Medulla oblongata (tissue), 1 donor: ENCODE data around the gene FSTL4.
"Not testable (repeated sequence)": the region's sequence is repeated elsewhere in the genome, so short reads cannot be mapped to it uniquely, and the experiment has no call there.

Experiments
- DNase-seq: peaks from one replicate; pipeline ENCODE4 v3.0.0-alpha.2; 2015; ENCODE audit errors: extremely low spot score

Gene FSTL4

DNA sequence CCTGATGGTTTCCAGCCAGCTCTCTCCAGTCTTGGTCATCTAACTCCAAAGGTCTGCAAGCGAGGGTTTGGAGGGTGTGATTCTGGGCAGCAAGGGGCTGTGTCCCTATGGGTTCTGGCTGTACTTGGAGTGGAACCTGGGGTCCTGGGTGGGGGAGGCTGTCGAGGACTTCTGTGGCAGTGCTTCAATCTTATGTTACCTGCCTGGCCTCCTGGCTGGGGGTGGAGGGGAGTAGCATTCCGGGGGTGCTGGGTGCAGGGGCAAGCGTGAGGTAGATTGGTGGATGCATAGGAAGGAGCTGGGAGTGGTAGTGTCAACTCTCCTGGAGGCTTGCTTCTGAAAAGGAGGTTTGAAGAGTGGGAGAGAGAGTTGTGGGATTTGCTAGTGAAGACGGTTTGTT, 417.1 kb downstream of the FSTL4 start:
- no peak for DNase-seq

- no peak for DNase-seq
Measured at GRCh38 chr5:133193794-133194193, 418.5 kb downstream of the FSTL4 start.

- DNase-seq, result no peak
Measured at GRCh38 chr5:133192716-133193115, 419.6 kb downstream of the FSTL4 start.

DNA sequence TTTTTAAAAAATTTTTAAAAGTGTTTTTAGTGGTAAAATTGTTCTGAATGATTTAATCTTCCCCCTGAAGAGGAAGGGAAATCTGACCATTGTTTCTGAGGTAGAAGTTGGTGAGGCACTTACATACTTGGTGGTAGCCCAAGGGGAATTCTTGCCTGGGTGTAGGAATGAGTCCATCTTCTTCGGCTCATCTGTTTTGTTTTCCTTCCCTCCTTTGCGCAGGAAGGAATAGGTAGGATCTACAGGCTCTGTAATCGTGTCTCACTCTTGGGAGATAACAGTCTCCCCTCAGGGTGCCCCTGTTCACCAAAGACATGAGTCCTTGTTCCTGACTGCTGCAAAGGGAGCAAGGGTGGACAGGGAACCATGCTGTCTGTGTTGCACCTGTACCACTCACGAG, 422.5 kb downstream of the FSTL4 start:
- no peak for DNase-seq

- DNase-seq, result no peak
Measured at GRCh38 chr5:133179405-133179804, 432.9 kb downstream of the FSTL4 start.

GRCh38 chr5:133170756-133171387, 441.5 kb downstream of the FSTL4 start:
- DNase-seq, result not testable (repeated sequence)

DNA sequence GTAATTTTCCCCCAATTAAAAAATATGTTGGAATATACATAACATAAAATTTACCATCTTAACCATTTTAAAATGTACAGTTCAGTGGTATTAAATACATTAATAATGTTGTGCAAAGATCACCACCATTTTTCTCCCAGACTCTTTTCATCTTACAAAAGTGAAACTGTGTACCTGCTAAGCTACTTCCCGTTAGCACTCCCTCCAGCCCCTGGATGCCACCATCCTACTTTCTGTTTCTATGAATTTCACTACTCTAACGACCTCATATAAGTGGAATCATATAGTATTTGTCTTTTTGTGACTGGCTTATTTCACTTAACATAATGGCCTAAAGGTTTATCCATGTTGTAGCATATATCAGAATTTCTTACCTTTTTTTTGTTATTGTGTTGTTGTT, 447.6 kb downstream of the FSTL4 start:
- DNase-seq, result no peak

DNA sequence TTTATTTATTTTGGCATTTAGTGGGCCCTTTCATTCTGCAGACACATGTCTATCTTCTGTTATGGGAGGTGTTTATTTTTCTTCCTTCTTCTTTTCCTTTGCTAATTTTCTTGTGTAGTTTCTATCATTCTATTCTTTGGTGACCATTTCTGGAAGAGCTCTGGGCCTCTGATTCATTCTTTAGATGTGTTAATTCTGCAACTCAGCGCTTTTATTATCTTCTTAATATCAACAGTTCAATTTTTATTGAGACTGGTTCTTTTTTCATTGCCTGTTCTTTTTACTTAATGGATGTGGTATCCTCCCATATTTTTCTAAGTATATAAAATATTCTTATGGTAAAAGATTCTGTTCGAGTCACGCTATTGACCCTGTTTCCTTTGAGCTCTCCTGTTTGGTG, 448.5 kb downstream of the FSTL4 start:
- no peak for DNase-seq

DNA sequence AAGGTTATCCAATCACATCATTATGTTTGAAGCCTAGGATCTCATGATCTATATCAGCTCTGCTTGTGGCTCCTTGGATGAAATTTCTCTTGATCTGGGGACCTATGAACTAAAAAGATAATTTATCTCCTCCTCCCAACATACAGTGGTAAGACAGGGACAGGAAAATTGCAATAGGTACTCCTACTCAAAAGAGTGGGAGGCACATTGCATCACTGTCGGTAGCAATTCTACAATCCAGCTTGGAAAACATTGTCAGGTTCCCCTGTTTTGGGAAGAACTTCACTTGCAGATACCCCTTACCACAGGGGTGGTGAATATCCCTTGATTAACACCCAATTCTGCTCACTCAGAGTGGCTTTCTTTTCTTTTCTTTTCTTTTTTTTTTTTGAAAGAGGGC, 452.8 kb downstream of the FSTL4 start:
- DNase-seq, result no peak

DNA sequence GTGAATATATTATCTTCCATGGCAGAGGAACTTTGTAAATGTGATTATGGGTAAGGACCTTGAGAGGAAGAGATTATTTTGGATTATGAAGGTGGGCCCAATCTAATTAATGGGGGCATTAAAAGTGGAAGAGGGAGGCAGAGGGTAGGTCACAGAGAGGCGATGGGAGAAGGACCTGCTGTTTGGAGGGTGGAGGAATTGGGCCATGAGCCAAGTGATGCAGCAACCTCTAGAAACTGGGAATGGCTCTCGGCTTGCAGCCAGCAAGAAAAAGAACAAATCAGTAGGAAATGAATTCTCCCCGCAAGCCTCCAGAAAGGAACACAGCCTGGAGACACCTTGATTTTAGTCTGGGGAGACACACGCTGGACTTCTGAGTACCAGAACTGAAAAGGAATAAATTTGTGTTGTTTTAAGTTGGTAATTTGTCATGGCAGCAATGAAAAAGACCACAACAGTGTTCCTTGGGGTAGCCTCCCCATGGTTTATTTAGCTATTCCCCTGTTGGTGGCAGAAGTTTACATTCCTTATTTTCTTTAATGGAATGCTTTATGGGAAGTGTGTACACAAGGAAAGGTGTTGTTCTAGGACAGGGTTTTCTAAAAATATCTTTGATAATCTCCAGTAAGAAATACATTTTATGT, 456.9 kb downstream of the FSTL4 start:
- DNase-seq, result no peak

DNA sequence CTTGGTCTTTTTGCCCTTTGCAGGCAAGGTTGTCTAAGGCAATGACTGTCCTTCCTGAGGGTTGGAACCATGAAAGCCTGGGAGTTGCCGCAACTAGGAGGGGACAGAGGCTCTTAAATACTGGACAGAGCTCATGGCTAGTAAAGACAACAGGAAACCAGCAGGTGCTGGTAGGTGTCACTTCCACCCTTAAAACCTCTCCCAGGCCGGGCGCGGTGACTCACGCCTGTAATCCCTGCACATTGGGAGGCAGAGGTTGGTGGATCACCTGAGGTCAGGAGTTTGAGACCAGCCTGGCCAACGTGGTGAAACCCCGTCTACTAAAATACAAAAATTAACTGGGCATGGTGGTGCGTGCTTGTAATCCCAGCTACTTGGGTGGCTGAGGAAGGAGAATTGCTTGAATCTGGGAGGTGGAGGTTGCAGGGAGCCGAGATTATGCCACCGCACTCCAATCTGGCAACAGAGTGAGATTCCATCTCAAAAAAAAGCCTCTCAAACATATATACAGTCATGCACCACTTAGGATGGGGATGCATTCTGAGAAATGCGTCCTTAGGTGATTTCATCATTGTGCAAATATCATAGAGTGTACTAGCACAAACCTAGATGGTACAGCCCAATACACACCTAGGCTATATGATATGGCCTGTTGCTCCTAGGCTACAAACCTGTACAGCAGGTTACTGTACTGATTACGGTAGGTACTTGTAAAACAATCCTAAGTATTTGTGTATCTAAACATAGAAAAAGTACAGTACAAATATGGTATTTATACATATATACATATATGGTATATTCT, 457.9 kb downstream of the FSTL4 start:
- no peak for DNase-seq

- DNase-seq, result no peak
Measured at GRCh38 chr5:133150909-133151544, 461.3 kb downstream of the FSTL4 start.

GRCh38 chr5:133149345-133149744, 463.0 kb downstream of the FSTL4 start:
- no peak for DNase-seq

DNA sequence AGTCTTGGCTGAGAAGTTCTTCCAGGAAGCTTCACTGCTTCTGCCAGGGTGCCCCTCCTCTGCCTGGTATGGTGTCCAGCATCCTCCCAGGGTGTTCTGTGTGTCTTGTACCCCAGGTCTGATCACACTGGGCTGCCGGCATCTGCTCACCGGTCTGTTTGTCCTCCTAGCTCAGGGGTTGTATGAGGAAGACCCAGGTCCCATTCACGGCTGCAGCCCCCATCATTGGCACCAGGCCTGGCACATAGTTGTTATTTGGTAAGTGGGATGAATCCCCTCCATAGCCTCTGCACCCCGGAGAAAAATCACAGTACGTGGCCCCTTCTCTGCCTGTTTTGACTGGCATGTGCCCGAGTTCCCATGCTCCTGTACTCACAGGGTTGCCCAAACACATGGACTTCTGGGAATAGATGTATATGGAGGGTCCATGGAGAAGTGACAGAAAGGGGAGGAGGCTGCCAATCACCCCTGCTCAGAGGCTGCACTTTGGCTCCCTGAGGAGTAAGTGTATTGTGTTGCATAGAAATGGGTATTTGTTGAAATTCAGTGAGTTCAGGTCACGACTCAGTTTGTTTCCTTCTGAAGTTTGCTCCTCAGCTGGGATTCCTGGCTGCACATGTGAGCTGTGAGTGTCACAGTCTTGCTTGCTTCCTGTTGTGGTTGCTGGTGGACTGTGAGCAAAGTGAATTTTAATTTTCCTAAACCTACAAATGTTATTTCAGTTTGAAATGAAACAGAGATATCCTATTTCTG, 464.4 kb downstream of the FSTL4 start:
- peak; percentile 14 for DNase-seq

DNA sequence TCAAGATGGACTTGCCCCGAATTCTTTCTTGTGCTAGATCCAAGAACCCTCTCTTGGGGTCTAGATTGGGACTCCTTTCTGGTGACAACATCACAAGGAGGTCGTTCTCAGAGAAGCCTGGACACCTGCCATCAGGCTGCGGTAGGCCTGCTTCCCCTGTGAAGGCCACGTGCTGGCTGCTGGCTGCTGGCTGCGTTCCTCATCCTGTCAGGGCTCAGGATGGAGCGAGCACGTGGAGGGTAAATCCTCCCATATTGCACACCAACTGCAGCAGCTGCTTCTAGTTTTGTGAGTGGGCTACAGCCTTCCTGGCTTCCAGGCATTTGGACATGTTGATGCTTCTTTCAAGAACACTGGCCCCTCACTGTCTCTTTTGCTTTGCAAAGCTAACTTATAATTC, 464.9 kb downstream of the FSTL4 start:
- peak; percentile 43 for DNase-seq
